GM21447 (cell line): Measurements from ENCODE around the gene AKNAD1.

Source experiments
- ATAC-seq: cut with Tn5 transposase; IDR thresholded peaks from one replicate; pipeline ENCODE4 v1.9.1; 2021; ENCODE audit not compliant: unreplicated experiment

The AKNAD1 gene

DNA sequence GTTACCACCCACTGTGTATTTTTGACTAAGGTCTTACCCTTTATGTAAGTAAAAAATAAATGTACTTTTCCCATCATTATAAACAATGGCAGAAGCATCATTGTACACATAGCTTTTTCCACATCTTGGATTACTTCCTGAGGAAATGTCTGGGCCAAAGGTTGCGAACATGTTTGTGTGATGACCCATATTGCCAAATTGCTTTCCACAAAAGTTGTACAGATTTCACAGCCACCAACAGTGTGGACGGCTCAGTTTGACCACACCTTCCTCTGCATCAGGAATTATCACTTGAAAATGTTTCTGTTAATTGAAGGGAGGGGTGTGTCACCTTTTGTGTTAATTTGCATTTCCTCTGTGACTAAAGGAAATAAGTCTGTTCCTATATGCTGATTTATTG lies 25.7 kb downstream of the AKNAD1 start:
- no peak for ATAC-seq

DNA sequence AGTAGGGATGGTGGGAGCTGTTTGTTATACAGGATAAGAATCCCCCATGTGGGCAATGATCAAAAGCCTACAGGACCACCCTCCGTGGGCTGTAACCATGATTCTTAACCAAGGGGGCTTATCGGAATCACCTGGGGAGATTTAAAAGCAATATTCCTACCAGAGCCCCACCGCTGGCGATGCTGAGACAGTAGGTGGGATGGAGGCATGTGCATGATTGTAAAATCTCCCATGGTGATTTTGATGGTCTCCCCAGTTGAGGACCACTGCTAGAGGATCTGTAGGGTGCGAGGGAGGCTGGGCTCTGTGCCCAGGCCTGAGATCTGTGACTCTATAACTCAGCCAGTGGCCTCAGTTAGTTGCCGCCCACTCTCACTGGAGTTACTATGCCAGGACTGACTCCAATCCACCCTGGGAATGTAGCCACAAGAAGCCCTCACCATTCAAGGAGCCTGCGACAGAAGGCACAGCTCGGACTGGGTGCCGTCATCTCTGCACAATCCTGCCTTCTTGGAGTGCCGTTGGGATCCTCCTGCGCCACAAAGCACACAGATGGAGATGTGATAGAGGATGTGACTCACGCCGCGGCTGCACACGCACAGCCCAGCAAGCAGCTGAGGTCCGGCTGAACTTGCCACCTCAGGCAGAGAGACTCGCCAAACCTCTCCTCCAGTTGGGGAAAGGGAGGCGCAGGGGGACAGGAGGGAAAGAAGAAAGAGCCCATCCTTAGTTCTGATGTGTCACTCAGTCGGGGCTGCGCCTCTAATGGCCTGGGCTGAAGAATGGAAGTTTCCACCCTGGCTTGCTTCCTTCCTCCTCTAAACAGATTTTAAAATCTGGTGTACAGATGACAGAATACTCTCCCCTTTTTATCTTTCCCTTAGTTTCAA lies 26.5 kb downstream of the AKNAD1 start:
- no peak for ATAC-seq

DNA sequence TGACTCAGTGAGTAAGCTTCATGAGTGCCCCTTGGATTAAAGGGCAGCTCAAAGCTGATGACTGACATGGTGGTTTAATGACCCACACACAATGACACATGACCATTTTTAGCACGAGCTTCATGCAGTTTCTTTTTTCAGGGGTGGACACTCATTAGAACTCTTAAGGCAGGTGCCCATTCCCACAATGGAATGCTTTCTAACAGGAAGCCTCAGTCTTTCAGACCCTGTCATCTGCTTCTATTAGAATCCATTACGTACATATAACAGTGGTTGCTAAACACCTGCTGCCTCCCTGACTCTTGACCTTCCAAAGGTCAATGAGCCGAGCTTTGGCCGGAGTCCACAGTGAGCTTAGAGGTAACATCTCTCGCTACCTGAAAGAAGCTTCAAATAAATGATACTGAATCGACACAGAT lies 27.4 kb downstream of the AKNAD1 start:
- ATAC-seq: no peak

DNA sequence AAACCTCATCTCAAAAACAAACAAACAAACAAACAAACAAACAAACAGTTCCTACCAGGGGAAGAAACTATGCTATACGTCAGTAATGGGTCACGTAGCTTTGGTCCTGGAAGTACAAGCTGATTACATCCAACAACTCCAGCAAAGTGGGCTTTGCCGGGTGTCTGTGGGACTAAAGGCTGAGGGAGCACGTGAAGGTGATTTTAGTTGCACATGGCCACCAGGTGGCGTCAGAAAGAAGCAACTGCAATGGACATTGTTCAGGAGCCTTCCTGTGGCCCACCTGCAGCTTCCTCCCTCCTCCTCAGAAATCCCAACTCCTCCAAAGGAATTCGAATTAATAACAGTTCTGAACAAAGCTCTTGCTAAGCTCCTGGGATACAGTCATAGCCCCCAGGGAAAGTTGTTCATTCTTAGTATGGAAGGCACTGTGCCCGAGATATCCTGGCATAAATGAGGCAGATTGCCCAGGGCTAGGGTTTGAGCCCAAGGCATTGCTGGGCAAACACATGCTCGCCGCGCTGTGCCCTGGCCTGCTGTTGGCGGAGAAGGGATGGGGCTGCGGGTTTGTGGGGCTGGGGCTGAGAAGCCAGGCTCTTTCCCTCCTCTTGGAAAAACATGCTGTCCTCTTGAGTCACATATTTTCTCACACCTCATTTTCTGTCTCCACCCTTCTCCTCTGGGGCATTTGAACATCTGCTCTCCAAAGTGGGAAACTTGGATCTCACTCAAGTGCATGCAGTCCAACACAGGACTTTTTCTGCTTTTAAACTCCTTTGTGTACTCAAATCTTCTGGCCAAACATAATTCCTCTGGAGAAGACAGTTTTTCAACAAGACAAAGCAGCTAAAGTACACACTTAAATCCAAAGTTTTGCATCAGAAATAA lies 28.6 kb downstream of the AKNAD1 start:
- ATAC-seq: no peak

DNA sequence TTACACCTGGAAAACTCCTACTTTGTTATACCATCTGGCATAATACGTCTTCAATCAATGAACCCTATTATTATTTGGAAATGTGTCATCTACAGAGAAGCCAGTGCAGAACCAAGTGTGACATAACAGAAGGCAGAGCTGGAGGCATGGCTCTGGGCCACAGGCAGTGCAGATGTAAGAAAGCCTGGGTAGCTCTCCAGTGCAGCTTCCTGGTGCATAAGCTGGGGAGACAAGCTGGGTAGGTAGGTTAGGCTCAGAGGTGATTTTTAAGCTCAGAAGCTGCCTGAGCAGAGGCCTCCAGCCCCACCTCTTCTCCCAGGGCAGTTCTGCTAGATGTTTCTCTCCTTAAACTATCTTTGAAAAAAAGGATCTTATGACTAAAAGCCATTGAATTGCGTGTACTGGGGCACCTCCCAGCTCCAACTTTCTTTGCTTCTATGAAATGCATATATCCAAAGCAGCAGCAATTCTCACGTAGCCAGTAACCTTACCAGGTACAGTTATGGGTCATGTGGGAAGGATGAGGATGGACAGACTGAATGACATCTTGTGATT lies 30.7 kb downstream of the AKNAD1 start:
- ATAC-seq: no peak

DNA sequence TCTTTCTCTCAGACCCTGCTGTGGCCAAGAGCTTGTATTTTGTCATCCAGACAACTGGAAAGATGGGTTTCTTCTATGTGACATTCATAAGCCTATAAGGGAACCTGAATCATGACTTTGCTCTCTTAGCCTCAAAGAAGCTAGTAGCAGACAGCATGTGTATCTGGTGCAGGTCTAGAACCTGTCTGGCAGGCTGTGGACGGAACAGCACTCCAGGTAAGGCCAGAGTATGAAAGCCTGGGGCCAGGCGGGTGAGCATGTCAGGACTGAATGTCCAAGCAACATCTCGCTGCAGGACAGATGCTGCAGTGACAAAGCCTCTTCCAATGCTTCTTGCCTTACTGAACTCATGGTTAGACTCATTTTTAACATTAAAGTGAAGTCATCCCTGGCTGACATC lies 32.8 kb downstream of the AKNAD1 start:
- ATAC-seq: no peak

DNA sequence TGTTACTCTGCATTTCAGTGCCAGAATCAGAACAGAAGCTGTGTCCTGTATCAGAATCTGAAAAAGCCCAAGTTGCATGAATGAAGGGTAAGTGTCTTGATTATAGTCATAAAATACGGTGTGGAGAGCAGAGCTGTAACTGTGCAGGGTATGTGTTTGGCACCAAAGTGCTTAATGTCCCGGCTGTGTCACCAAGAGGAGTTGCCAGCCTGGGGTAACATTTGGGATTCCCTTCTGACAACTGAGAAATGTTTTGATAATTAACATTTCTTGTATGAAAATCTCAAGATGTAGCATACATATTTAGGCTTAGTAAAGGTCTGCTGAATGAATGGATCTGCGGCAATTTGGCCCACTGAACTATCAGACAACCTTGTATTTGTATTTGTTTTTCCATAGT lies 33.3 kb downstream of the AKNAD1 start:
- ATAC-seq: no peak

DNA sequence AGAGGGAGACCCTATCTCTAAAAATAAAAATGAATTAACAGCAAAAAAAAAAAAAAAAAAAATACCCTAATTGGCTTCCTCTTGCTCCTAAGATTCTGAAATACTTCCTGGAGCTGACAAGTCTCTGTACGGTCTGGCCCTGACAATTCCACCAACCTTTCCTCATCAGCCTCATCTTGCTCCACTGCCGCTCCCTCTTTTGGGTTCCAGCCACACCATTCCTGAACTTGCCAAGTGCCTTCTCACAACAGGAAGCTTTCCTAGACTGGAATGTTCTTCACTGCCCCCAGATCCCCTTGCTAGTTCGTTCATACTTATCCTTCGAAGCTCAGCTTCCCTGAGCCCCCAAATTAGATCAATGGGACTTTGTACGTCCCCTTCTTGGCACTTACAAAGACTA lies 37.0 kb downstream of the AKNAD1 start:
- ATAC-seq: no peak

DNA sequence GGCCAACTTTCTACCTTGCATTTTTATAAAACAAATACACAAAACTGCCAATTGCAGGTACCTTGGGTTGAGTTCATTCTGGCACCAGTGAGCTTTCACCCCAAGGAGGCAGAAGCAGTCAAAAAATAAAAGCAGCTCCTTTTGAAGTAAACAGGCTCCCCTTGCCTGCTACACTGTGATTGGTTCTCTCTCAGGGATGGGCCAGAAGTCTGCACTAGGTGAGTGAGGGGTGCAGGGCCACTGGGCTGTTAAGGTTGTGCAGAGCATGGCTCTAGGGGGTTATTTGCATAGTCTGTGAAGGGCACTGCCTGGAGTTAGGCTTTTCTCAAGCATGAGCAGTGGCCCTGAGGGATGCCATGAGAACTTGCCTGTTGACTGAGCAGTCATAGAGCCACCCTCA lies 39.1 kb downstream of the AKNAD1 start:
- ATAC-seq: no peak

DNA sequence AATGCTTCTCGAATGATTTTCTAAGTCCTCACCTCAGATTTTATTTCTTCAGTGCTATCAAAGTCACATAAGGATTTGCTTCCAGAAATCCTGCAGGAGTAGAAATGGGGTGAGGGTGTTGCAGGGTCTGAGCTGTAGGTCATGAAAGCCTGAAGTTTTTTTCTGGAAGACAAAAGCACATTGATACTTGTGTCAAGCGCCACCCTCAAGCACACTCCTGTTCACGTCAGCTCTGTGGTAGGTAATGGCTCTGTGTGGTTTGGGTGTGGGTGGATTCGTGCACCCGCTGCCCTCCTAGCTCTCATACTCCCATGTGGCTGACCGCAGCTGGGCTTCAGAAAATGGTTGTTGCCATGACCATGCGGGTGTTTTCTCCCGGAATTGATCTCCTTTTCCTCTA lies 39.9 kb downstream of the AKNAD1 start:
- ATAC-seq: no peak

DNA sequence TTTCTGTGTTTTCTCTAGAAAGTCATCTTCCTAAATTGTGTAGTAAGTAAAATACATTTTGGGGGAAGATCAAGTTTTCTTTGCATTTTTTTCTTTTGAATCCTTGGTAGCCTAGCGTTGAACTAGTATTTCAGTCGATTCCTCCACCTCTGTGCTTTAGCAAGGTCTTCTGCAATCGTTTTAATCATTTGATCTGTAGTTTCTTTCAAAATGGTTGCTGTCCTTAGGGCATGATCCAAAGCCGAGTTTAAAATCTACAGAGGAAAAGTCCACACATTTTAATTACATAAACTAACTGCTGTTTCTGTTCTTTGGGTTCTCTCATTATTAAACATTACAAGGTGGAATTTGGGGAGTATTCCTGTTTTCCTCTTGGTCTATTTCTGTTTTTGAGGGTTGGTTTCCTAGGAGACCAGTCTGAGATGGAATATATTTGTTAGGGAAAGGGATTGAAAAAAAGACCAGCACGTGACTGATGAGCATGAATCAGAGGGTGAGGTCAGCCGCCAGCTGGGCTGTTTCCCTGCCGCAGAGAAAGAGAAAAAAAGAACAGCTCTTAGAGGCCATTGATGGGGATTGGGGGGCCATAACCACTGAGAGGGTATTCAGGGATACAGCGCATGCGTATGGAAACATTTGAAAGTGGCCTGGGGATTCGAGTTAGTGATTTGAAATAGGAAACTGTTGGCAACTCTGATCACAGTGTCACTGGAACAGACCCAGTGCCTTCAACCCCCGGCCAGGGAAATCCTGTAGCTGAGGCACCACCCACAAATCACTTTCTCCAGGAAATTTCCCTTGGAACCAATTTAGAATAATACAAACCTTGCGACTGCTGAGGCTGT lies 40.6 kb downstream of the AKNAD1 start:
- ATAC-seq: no peak

DNA sequence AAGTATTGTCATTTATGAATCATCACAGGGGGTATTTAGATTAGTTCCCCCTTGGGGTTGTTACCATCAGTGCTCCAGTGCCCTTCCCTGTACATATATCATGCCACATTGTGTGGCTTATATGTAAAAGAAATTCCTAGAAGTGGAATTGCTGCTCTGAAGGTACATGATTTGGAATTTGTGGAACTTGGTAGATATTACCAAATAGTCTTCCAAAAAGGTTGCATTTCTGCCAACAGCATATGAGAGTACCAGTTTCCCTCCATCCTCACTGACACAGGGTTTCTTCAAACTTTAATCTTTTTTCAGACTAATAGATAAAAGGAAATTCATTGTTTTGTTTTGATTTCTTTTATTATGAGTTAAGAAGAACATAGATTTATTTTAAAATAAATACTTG lies 41.3 kb downstream of the AKNAD1 start:
- ATAC-seq: no peak

DNA sequence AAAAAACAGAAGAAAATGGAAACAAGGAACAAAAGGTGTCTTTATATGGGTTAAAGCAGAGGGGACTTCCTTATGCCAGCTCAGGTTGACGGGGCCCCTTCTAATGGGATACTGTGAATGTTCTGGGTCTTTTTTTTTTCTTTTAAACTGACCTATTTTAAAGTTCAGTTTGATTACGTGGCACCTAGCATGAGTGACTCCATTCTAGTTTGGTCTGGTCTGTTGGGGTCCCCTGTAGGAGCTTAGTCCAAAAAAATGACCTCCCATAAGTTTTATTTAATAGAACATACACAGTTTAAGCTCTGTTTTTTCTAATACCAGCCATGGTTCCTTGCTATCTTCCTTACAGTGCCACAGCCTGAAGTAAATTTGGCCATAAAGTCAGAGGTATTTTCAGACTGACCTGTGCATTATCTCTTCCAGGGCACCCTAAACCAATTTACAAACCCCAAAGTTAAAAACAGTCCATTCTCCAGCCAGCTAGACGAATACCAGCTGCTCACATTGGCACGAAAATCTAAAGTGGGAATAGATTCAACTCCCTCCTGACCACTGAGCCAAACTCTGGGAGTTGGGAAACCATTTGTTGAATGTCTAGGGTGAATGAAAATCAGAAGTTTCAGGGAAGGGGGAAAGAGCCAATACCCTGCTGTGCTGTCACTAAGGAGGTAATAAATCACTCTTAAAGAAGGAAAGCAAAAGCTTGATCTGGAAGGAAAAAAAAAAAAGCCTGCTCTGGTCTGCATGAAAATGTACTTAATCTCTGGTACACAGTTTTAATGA lies 42.4 kb downstream of the AKNAD1 start:
- no peak for ATAC-seq

DNA sequence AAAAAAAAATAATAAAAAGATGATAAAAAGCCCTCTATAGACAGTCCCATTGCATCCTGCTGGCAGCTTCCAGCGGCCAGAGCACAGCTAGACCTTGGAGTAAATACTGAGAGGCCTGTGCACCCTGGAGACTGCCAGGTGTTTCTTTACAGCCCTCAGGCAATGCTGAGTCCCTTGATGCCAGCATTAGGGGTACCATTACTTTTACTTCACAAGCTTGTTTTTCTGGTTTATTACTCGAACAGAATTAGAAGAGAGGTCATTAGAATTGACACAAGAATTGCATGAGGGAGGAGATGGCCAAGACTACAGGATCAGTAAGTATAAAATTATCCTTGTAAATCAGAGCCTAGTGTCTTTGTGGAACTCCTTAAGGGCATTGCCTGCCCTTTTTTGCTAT lies 43.6 kb downstream of the AKNAD1 start:
- ATAC-seq: no peak

DNA sequence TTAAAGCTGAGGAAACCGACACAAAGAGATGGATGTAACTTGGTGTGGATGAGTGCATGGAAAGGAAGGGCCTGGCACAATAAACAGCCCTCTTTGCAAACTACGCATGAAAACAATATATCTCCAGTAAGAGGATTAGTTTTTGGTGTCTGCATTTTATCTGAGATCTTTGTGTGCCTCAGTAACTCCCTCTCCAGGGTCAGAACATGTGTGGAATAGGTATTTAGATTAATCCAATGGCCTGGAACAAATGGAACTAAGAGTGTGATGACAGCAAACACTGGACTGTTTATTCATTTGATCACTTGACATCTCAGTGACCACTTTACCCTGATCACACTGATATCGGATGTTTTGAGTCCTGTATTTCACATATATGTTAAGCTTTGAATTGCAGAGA lies 45.3 kb downstream of the AKNAD1 start:
- no peak for ATAC-seq

DNA sequence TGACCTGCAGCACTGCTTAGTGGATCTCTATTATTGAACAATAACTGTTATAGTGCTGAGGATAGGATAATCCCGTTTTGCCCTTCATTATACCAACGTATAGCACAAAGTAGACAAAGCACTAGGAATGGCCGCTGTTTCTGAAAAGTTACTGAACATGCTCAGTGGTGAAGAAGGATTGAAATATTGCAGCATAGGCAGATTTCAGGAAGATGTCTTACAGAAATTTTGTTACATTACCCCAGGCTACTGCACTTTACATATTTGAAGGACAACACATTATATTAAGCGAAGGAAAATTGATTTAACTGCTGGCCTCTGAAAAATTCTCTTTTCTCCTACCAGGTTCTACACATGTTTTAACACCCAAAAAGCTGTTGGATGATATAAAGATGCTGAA lies 48.5 kb downstream of the AKNAD1 start:
- ATAC-seq: no peak

DNA sequence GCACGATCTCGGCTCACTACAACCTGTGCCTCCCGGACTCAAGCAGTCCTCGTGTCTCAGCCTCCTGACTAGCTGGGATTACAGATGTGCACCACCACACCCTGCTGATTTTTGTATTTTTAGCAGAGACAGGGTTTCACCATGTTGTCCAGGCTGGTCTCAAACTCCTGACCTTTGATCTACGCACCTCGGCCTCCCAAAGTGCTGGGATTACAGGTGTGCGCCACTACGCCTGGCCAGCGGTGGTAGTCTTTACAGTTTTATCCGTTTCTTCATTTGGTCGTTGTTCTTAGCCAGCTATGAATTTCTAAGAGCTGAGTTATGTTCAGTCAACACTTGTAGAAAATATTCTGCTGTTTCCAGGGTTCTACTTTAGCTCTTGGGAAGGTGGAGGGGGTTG lies 53.3 kb downstream of the AKNAD1 start:
- ATAC-seq: no peak

DNA sequence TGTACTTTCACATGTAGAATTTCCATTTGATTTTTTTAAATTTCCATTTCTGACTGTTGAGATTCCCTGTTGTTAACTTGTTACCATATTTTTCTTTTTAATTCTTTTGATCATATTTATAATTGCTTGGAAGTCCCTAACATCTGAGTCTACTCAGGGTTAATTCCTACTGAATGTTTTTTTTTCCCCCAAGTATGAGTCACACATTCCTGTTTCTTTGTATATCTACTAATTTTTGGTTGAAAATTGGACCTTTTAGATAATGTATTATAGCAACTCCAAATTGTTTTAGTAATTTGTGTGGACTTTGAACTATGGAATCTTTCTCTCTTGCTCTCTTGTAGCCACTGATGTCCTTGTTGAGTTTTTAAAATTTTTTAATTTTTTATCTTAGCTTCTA lies 55.8 kb downstream of the AKNAD1 start:
- no peak for ATAC-seq

DNA sequence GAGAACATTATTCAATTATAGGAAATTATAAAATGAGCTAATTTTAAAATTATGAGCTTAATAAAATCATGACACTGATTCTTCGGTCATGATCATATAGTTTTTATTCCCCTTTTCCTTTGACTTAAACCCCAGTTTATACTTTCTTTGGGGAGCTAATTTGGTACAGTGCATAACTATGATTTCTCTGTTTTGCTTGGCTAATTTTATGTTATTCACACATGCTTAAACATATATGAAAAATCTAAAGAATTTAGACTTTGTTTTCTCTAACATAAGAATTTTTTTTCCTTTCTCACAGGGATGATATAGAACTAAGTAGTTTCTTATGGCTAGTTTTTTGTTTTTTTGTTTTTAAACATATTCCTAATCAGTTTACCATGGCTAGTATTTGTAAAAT lies 57.9 kb downstream of the AKNAD1 start:
- ATAC-seq: no peak

DNA sequence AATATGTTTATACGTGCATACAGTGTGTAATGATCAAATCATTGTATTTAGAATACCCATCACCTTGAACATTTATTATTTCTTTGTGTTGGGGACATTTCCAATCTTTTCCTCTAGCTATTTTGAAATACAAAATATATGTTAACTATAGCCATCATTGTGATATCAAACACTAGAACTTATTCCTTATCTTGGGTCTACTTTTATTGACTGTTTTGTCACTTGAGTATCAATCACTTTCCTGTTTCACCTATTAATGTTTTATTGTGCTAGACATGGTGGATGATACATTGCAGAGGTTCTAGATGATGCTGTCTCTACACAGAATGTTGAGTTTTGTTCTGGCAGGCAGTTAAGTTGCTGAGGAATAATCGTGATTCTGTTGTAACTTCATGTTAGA lies 64.5 kb downstream of the AKNAD1 start:
- no peak for ATAC-seq
